Amniotic epithelial cell (primary cell): ENCODE results near the gene OR4K17.
"Not testable (repeated sequence)": the region's sequence is repeated elsewhere in the genome, so short reads cannot be mapped to it uniquely, and the experiment has no call there.

Experiments used
- DNase-seq: peaks from one replicate; pipeline ENCODE4 v3.0.0-alpha.2; 2010; ENCODE audit warnings: low read depth

The OR4K17 gene, protein sequence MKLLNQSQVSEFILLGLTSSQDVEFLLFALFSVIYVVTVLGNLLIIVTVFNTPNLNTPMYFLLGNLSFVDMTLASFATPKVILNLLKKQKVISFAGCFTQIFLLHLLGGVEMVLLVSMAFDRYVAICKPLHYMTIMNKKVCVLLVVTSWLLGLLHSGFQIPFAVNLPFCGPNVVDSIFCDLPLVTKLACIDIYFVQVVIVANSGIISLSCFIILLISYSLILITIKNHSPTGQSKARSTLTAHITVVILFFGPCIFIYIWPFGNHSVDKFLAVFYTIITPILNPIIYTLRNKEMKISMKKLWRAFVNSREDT

DNA sequence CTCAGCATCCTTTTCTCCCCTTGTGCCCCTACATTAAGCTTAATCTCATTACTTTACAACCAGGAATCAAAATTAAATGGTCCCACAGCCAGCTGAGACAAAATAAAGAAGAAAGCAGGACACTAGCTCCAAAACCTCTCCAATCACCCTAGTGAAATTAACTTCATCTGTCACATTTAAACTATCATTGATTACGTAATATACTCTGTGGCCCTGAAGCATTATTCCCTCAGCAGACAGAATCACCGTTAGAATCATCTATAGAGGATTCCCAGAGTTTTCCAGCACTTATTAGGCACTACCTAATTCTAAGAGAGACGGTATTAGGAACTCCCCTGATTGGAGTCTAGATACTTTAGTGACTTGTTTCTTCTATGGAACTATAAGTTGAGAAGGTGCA is at the start of gene OR4K17:
Gene OR4K17, plus strand, starts transcription at position 302 of the 400 bp plus-strand sequence. CDS start 6,761 bp downstream, outside the sequence.
- DNase-seq = no peak

DNA sequence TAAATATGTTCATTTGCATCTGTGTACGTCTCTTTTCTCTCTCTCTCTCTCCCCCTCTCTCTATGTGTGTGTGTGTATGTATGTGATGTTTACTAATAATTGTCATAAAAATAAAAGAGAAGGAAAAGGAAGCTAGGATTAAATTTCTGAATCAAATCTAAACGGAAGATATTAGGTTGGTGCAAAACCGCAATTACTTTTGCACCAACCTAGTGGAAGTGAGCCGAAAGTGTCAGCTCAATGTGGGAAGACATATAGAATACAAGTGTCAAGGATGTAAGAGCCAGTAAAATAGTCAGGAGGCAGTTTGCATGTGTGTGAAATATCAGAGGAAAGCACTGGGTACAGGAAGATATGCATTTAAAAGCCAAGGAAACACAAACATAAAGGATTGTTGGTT is 18.5 kb upstream of the OR4K17 start:
- no peak for DNase-seq

DNA sequence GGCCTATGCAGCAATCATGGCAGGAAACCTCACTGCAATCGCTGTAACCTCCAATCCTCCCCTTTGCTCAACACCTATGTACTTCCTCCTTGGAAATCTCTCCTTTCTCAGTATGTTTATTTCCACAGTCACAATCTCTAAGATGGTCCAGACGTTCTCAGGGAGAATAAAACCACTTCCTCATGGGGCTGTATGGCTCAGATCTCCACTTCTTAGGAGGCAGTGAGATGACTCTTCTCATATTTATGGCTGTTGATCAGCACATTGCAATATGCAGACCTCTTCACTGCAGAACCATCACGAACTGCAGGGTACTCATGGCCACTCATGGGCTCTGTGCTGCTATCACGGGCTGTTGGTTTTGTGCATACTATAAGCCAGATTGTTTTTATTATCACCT is 17.1 kb upstream of the OR4K17 start:
- DNase-seq = no peak

DNA sequence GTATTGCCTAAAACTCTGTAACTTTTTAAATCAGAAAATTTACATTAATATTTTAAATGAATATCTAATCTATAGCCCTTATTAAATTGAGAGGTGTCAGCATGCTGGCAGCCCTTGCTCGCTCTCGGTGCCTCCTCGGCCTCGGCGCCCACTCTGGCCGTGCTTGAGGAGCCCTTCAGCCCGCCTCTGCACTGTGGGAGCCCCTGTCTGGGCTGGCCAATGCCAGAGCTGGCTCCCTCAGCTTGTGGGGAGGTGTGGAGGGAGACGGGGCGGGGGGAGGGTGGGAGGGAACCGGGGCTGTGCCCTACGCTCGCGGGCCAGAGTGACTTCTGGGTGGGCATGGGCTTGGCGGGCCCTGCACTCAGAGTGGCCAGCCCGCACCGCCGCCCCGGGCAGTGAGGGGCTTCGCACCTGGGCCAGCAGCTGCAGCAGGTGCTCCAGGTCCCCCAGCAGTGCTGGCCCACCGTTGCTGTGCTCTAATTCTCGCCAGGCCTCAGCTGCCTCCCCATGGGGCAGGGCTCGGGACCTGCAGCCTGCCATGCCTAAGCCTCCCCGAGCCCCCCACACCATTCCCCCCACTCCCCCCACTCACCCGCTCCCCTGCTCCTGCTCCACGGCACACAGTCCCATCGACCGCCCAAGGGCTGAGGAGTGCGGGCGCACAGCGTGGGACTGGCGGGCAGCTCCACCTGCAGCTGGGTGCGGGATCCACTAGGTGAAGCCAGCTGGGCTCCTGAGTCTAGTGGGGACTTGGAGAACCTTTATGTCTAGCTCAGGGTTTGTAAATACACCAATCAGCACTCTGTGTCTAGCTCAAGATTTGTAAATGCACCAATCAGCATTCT is 11.4 kb upstream of the OR4K17 start:
- DNase-seq = not testable (repeated sequence)

DNA sequence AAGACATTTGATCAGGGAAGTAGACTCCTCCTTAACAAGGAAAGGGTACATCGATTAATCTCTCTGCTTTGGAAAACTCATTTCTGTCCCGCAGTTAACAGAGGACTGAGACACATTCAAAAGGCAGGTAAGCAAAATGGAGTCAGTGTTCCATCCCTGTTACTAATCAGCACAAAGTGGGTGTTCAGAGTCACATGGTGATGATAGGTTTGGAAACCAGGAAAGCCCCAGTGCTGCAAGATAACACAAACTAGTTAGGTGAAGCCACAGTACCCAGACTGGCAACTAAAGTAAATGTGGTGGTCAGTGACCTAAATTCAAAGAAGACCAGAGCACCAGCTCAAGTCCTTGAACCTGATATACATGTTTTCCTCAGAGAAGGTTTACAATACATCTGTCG is 1.8 kb downstream of the OR4K17 start:
- no peak for DNase-seq

DNA sequence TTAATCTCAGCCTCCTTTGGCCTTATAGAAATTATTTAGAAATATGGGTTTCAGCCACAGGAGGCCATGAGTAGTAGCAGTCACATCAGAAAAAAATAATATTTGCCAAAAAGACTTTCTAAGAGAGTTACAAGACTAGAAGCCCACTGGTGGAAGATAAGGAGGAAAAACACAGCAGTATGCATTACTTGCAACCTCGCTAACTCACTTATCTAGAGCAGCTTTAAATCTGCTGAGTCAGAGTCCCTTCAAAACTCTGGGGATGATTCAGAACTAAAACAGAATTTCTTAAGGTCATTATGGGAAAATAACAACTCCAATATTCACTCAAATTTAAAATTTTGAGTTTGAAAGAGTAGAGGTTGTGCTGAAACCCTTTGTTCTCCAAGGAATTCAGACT is 6.2 kb downstream of the OR4K17 start:
- no peak for DNase-seq

DNA sequence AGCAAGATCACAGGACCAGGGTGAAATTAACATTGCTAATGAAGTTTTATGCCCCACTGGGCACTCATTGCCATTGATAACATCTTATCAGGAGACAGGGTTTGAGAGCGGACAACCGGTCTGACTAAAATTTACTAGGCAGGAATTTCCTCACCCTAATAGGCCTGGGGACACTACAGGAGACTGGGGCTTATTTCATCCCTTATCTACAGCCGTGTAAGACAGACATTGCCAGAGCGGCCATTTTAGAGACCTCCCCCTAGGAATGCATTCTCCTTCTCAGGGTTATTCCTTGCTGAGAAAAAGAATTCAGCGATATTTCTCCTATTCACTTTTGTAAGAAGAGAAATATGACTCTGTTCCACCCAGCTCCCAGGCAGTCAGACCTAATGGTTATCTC is 8.3 kb downstream of the OR4K17 start:
- DNase-seq = no peak

DNA sequence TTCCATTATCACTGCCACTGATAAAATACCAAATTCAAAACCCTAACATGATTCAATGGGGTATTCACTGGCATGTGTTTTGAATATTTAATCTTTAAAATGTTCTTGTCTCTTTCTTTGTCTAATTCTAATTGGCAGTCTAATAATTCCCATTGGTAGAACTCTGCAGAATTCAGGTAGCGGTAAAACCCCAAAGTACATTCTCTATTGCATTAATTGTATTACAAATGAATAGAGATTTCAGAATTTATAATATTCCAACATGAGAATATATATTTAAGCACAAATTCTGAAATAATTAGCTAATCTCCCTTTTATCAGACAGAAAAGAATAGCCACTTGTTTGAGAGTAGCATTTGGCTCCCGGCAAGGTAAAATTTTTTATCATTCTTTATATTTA is 28.0 kb downstream of the OR4K17 start, which contains the start of gene OR4N5:
Gene OR4N5, plus strand, starts transcription at position 301 of the 400 bp plus-strand sequence. CDS start 4,916 bp downstream, outside the sequence.
- no peak for DNase-seq

DNA sequence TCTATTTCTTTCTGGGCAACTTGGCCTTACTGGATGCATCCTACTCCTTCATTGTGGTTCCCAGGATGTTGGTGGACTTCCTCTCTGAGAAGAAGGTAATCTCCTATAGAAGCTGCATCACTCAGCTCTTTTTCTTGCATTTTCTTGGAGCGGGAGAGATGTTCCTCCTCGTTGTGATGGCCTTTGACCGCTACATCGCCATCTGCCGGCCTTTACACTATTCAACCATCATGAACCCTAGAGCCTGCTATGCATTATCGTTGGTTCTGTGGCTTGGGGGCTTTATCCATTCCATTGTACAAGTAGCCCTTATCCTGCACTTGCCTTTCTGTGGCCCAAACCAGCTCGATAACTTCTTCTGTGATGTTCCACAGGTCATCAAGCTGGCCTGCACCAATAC is 33.4 kb downstream of the OR4K17 start:
- DNase-seq = no peak

DNA sequence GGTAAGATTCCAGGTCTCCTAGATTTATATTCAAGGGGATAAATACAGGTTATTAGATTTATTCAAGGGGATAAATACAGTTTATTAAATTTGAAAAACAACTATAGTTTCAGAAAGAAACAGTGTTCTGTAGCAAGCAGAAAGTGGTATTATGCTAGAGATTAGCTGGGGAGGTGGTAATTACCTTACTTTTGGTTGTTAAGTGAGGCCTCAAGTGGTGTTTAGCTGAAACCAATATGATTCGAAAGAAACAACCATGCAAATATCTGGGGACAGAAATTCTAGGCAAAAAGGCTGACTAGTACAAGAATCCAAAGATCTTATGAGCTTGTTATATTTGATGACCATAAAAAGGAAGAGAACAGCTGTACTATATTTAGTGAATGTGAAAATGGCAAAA is 34.3 kb downstream of the OR4K17 start:
- DNase-seq = no peak

DNA sequence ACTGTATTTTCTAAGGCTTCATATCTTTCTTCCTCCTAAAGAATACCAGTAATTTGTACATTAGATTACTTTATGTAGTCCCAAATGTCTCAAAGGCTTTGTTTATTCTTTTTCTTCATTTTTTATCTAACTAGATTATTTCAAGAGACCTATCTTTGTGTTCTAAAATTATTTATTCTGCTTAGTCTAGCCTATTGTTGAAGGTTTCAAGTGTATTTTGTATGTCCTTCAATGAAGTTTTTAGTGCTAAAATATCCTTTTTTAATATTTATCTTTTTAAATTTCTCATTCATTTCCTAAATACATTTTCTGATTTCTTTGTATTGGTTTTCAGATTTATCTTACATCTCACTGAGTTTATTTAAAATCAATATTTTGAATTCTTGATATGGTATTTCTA is 53.9 kb downstream of the OR4K17 start:
- no peak for DNase-seq

DNA sequence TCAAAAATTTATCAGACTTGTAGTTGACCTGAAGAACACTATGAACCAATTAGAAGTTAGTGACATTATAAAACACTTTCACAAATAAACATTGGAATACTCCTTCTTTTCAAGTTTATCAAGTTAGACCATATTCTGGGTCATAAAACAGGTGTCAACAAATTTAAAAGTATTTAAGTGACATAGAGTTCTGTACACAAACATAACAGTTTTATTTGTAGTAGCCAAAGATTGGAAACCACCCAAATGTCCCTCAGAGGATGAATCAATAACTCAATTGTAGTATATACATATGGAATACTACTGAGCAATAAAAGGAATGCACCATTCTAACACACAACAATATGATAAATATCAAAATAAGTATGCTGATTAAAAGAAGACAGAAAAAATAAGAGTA is 56.6 kb downstream of the OR4K17 start:
- DNase-seq = no peak

DNA sequence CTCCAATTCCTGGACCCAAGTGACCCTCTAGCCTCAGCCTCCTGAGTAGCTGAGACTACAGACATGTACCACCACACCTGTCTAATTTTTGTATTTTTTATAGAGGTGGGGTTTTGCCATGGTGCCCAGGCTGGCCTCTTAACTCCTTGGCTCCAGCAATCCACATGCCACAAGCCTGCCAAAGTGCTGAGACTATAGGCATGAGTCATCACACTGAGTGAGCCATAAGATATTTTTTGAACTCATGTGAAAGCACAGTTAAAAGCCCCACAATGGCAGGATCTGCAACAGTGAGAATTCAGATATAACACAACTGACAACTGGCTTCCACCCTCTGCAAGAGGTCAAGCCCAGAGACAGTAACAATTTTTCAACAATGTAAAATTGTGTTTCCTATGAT is 59.3 kb downstream of the OR4K17 start:
- DNase-seq = not testable (repeated sequence)
